ENCODE results near the gene KCNA4. TPM values are rescaled to one million over a fixed set of nuclear protein-coding genes. Genes with fewer than 3 reads are reported as not detected.

Gene KCNA4
- total and polyA plus RNA-seq, 4 donors, result 0.07 to 2.9 (median 0.38) TPM

- WGBS, 2 donors, result 87 to 88% methylated on average over 1 of the region's 1 CpG
- H3K27ac ChIP-seq (ENCODE audit: low read depth in 1 of 2, low read length in 1 of 2), result no peak overlapping the region
- H3K9me3 ChIP-seq (ENCODE audit: control insufficient read depth in 4 of 4, insufficient read depth in 3 of 4, low read length in 3 of 4), result peaks cover 0 to 4% (median 0%) of the 10 kb centered on the region in 4 donors
- H3K4me1 ChIP-seq (ENCODE audit: control insufficient read depth in 5 of 5, insufficient read depth in 5 of 5, low read length in 5 of 5), result no peaks in the 10 kb centered on the region
- ATAC-seq (ENCODE audit: insufficient read depth, low FRiP score) (no peak), DNase-seq (no peak)
- no peaks in the 10 kb centered on the region for H3K36me3 ChIP-seq (ENCODE audit: control insufficient read depth in 4 of 4, insufficient read depth in 4 of 4, low read length in 4 of 4)
- TF ChIP-seq CTCF (IDR thresholded peaks at IDR 0.05; ENCODE audit: control extremely low read depth, extremely low read depth), result no peak
- no peaks in the 10 kb centered on the region for H3K27me3 ChIP-seq (ENCODE audit: control insufficient read depth in 3 of 3, insufficient read depth in 3 of 3, low read length in 2 of 3)
- no peak overlapping the region for H3K4me3 ChIP-seq
- H3K9ac ChIP-seq (ENCODE audit: insufficient read depth in 1 of 2, low read length in 2 of 2), result no peak overlapping the region
These were observed 20.8 kb downstream of the KCNA4 start for GRCh38 chr11:29996016-29996415.

GRCh38 chr11:29989174-29989970 is 27.5 kb downstream of the KCNA4 start:
- DNase-seq (peak in 1 of 3 donors; percentile 23), ATAC-seq (ENCODE audit: insufficient read depth, low FRiP score) (no peak)
- no peaks in the 10 kb centered on the region for H3K27me3 ChIP-seq (ENCODE audit: control insufficient read depth in 3 of 3, insufficient read depth in 3 of 3, low read length in 2 of 3)
- peaks cover 0 to 8% (median 0%) of the 10 kb centered on the region in 5 donors for H3K4me1 ChIP-seq (ENCODE audit: control insufficient read depth in 5 of 5, insufficient read depth in 5 of 5, low read length in 5 of 5)
- H3K36me3 ChIP-seq (ENCODE audit: control insufficient read depth in 4 of 4, insufficient read depth in 4 of 4, low read length in 4 of 4), result no peaks in the 10 kb centered on the region
- no peak overlapping the region for H3K9ac ChIP-seq (ENCODE audit: insufficient read depth in 1 of 2, low read length in 2 of 2)
- 67 to 81% methylated on average over 1 of the region's 1 CpG for WGBS, 2 donors
- peak overlapping the region in 1 of 2 donors; percentile 21 for H3K27ac ChIP-seq (ENCODE audit: low read depth in 1 of 2, low read length in 1 of 2)
- H3K4me3 ChIP-seq, result no peak overlapping the region
- peaks cover 0 to 4% (median 0%) of the 10 kb centered on the region in 4 donors for H3K9me3 ChIP-seq (ENCODE audit: control insufficient read depth in 4 of 4, insufficient read depth in 3 of 4, low read length in 3 of 4)
- TF ChIP-seq CTCF (IDR thresholded peaks at IDR 0.05; ENCODE audit: control extremely low read depth, extremely low read depth), result no peak

GRCh38 chr11:29985248-29985647 is 31.6 kb downstream of the KCNA4 start:
- 90 to 100% methylated on average over 1 of the region's 1 CpG for WGBS, 2 donors
- Histone ChIP-seq H3K27me3 (ENCODE audit: control insufficient read depth in 3 of 3, insufficient read depth in 3 of 3, low read length in 2 of 3) (no peaks in the 10 kb centered on the region), H3K4me1 (ENCODE audit: control insufficient read depth in 5 of 5, insufficient read depth in 5 of 5, low read length in 5 of 5) (peaks cover 0 to 12% (median 0%) of the 10 kb centered on the region in 5 donors), H3K9ac (ENCODE audit: insufficient read depth in 1 of 2, low read length in 2 of 2) (no peak overlapping the region), H3K9me3 (ENCODE audit: control insufficient read depth in 4 of 4, insufficient read depth in 3 of 4, low read length in 3 of 4) (no peaks in the 10 kb centered on the region), H3K4me3 (no peak overlapping the region), H3K36me3 (ENCODE audit: control insufficient read depth in 4 of 4, insufficient read depth in 4 of 4, low read length in 4 of 4) (no peaks in the 10 kb centered on the region), H3K27ac (ENCODE audit: low read depth in 1 of 2, low read length in 1 of 2) (peak overlapping the region in 1 of 2 donors; percentile 83)
- DNase-seq (no peak), ATAC-seq (ENCODE audit: insufficient read depth, low FRiP score) (no peak)
- TF ChIP-seq CTCF (IDR thresholded peaks at IDR 0.05; ENCODE audit: control extremely low read depth, extremely low read depth), result no peak

All from lung (tissue), 12 donors.